Smooth muscle cell (in vitro differentiated cells): ENCODE results near the gene ZNF860. TPM values are rescaled to one million over a fixed set of nuclear protein-coding genes. Genes with fewer than 3 reads are reported as not detected.

Experiments used
- DNase-seq: peaks from one replicate; lab custom pipeline; 2025; ENCODE audit not compliant: unreplicated experiment; lab: John Stamatoyannopoulos, UW
- H2AFZ ChIP-seq: fragments of 200-600 bp; sonication (generic); 2 replicates; pipeline ENCODE4 v1.6.0; 2016; ENCODE audit warnings: antibody characterized with exemption, low read depth, mild to moderate bottlenecking
- H3F3A ChIP-seq: fragments of 200-600 bp; sonication (generic); 2 replicates; pipeline ENCODE4 v1.6.0; 2017; ENCODE audit warnings: antibody characterized with exemption, low read depth
- H3K27ac ChIP-seq: fragments of 200-600 bp; sonication (generic); 2 replicates; pipeline ENCODE4 v1.5.1; 2016; ENCODE audit warnings: low read depth, mild to moderate bottlenecking
- H3K27me3 ChIP-seq: fragments of 200-600 bp; sonication (generic); 2 replicates; pipeline ENCODE4 v1.6.1; 2016; ENCODE audit warnings: low read depth, mild to moderate bottlenecking
- H3K36me3 ChIP-seq: fragments of 200-600 bp; sonication (generic); 2 replicates; pipeline ENCODE4 v1.5.1; 2016; ENCODE audit warnings: low read depth
- H3K4me1 ChIP-seq: fragments of 200-600 bp; sonication (generic); 2 replicates; pipeline ENCODE4 v1.5.1; 2016; ENCODE audit warnings: low read depth
- H3K4me2 ChIP-seq: fragments of 200-600 bp; sonication (generic); 2 replicates; pipeline ENCODE4 v1.6.0; 2016; ENCODE audit warnings: mild to moderate bottlenecking
- H3K4me3 ChIP-seq: fragments of 200-600 bp; sonication (generic); 2 replicates; pipeline ENCODE4 v1.5.1; 2016; ENCODE audit warnings: mild to moderate bottlenecking
- H3K79me2 ChIP-seq: fragments of 200-600 bp; sonication (generic); 2 replicates; pipeline ENCODE4 v1.6.0; 2016; ENCODE audit warnings: low read depth, mild to moderate bottlenecking
- H3K9ac ChIP-seq: fragments of 200-600 bp; sonication (generic); 2 replicates; pipeline ENCODE4 v1.6.0; 2016; ENCODE audit warnings: low read depth
- H3K9me3 ChIP-seq: fragments of 200-600 bp; sonication (generic); replicated peaks from 2 replicates; pipeline ENCODE4 v1.5.1; 2016; ENCODE audit warnings: low read depth
- H4K20me1 ChIP-seq: fragments of 200-600 bp; sonication (generic); 2 replicates; pipeline ENCODE4 v1.6.0; 2016; ENCODE audit warnings: low read depth
- CTCF ChIP-seq: fragments of 200-600 bp; sonication (generic); IDR thresholded peaks from 2 replicates; pipeline ENCODE4 v1.5.1; 2017; ENCODE audit warnings: borderline replicate concordance, mild to moderate bottlenecking, antibody characterized with exemption; ENCODE audit not compliant: insufficient read depth, poor library complexity, severe bottlenecking
- WGBS: methylation state at CpG from one replicate; pipeline ENCODE4 v1.1.7; 2016; ENCODE audit warnings: low lambda C conversion rate; 5-methylcytosine and 5-hydroxymethylcytosine counted together
- polyA plus RNA-seq: library from polyadenylated mRNA; unstranded; fragments of >200 nt; fragmentation: Nextera tagmentation; extraction: Ambion mirVana; gene quantifications from 2 replicates; pipeline ENCODE4 v1.2.1, GENCODE V29; 2016
- total RNA-seq: library from RNA; depleted of rRNA; stranded (reverse); fragments of >200 nt; gene quantifications from 2 replicates; pipeline ENCODE4 v1.2.3, GENCODE V29; 2014

Gene ZNF860
- total and polyA plus RNA-seq, 2 experiments from 2014 or later, result 0.85 to 1.2 TPM

- no peaks in the 10 kb centered on the region for H3K27me3 ChIP-seq
- H3K79me2 ChIP-seq, result peaks cover 97% of the 10 kb centered on the region
- peak overlapping the region; percentile 80 for H3K4me2 ChIP-seq
- peak overlapping the region; percentile 21 for H2AFZ ChIP-seq
- H3K9ac ChIP-seq, result peak overlapping the region; percentile 77
- peaks cover 4% of the 10 kb centered on the region for H3K36me3 ChIP-seq
- peak overlapping the region; percentile 38 for H3K4me3 ChIP-seq
- peaks cover 38% of the 10 kb centered on the region for H3K4me1 ChIP-seq
- WGBS, result 23% methylated on average over 2 of the region's 2 CpGs
- no peak for TF ChIP-seq CTCF
- no peaks in the 10 kb centered on the region for H3K9me3 ChIP-seq
- no peak for DNase-seq
- H3K27ac ChIP-seq, result peak overlapping the region; percentile 91
- H4K20me1 ChIP-seq, result peaks cover 4% of the 10 kb centered on the region
- peaks cover 22% of the 10 kb centered on the region for H3F3A ChIP-seq
Measured at GRCh38 chr3:31959251-31959650, 22.3 kb upstream of the ZNF860 start.

GRCh38 chr3:31959951-31960792 lies 21.4 kb upstream of the ZNF860 start:
- Histone ChIP-seq H3F3A (peaks cover 21% of the 10 kb centered on the region), H3K4me2 (peak overlapping the region; percentile 80), H3K9ac (peak overlapping the region; percentile 77), H4K20me1 (no peaks in the 10 kb centered on the region), H2AFZ (peak overlapping the region; percentile 12), H3K27me3 (no peaks in the 10 kb centered on the region), H3K27ac (peak overlapping the region; percentile 91), H3K4me3 (peak overlapping the region; percentile 38), H3K4me1 (peaks cover 35% of the 10 kb centered on the region), H3K36me3 (peaks cover 4% of the 10 kb centered on the region), H3K9me3 (no peaks in the 10 kb centered on the region), H3K79me2 (peaks cover 97% of the 10 kb centered on the region)
- DNase-seq, result no peak
- no peak for TF ChIP-seq CTCF
- 4% methylated on average over 7 of the region's 7 CpGs for WGBS

GRCh38 chr3:31960793-31961431 lies 20.6 kb upstream of the ZNF860 start:
- TF ChIP-seq CTCF, result no peak
- Histone ChIP-seq H3F3A (peaks cover 22% of the 10 kb centered on the region), H3K4me1 (peaks cover 35% of the 10 kb centered on the region), H3K36me3 (peaks cover under 1% of the 10 kb centered on the region), H3K4me3 (peak overlapping the region; percentile 38), H2AFZ (no peak overlapping the region), H3K9ac (peak overlapping the region; percentile 77), H3K27me3 (no peaks in the 10 kb centered on the region), H4K20me1 (no peaks in the 10 kb centered on the region), H3K27ac (peak overlapping the region; percentile 91), H3K9me3 (no peaks in the 10 kb centered on the region), H3K79me2 (peaks cover 92% of the 10 kb centered on the region), H3K4me2 (peak overlapping the region; percentile 80)
- 24% methylated on average over 4 of the region's 4 CpGs for WGBS
- no peak for DNase-seq
